NCI-H2081 (cell line): ENCODE data around the gene NUDT19.
A peak's percentile ranks its signal among the peaks of the same experiment; 100 is the strongest.
"Not testable (repeated sequence)": the region's sequence is repeated elsewhere in the genome, so short reads cannot be mapped to it uniquely, and the experiment has no call there.

Source experiments
- DNase-seq, 2 experiments: peaks; one replicate each; lab custom pipeline; 2025; lab: John Stamatoyannopoulos, UW

Gene NUDT19

DNA sequence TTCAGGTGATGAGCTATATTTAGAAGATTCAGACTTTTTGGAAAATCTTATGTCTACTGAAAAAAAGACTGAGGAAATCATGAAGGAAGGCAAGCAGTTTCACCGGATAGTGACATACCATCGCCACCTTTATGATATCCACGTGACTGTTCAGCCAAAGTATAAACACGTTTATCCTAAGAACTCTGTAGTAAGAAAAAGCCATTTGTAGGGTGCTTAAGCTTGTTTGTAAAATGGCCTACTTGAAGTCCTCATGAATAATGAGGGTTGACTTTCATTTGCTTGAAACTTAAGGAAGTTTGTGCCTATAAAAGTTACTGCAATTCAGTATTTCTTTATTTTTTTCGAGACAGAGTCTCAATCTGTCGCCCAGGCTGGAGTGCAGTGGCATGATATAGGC is 20.1 kb downstream of the NUDT19 start:
- no peak for DNase-seq

GRCh38 chr19:32716203-32716602 is 24.6 kb downstream of the NUDT19 start:
- not testable (repeated sequence) for DNase-seq

DNA sequence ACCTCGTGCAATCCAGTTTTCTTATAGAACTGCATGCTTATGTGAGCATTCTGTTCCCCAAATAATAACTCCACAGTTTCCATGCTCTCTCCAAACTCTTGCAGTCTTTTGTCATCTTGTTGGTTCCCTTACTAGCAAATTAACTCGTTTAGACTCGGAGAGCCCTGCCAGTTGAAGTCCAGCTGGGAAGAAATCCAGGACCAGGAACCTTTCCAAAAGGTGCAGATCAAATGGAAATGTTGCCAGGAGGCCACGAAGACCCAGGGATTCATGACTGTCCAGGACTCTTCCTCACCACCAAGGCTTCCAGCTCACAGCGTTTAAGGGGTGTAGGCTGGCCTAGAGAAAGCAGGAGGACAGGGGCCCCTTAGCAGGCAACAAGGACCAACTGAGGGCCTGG is 25.9 kb downstream of the NUDT19 start:
- DNase-seq = no peak

DNA sequence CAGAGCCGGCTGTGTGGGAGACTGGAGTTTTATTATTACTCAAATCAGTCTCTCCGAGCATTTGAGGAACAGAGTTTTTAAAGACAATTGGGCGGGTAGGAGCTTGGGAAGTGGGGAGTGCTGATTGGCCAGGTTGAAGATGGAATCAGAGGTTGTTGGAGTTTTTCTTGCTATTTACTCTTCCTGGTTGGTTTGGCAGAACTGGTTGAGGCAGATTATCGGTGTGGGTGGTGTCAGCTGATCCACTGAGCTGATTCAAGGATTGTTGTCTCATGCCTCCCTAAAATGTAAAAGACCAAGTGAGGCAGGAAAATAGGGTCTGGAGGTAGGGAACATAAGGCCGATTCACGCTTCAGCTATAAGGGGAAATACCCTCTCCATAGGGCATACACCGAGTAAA is 26.7 kb downstream of the NUDT19 start:
- no peak for DNase-seq

DNA sequence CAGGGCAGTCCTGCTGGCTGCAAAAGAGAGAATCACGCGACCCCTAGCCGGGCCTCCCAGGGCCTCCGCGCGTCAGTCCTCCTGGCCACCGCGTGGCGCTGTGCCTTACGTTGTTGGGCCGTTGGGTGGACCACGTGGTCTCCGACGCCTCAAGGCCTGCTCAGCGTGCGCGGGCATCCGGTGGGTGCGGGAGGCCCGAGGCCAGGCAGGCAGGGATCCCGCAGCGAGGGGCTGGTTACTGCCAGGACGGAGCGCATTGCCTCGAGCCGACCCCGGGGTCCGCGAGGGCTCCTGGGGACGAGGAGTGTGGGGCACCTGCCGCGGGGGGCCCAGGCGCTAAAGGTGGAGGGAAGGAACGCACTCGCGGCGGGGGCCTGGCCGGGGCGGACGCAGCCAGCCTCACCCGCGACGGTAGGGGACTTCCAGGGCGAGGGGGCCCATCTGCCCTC is 28.0 kb downstream of the NUDT19 start, which contains the start of gene TDRD12:
TSS of gene TDRD12 (plus strand) at position 157 of the 449 bp plus-strand sequence. CDS start 306 bp downstream, outside the sequence.
- no peak for DNase-seq

DNA sequence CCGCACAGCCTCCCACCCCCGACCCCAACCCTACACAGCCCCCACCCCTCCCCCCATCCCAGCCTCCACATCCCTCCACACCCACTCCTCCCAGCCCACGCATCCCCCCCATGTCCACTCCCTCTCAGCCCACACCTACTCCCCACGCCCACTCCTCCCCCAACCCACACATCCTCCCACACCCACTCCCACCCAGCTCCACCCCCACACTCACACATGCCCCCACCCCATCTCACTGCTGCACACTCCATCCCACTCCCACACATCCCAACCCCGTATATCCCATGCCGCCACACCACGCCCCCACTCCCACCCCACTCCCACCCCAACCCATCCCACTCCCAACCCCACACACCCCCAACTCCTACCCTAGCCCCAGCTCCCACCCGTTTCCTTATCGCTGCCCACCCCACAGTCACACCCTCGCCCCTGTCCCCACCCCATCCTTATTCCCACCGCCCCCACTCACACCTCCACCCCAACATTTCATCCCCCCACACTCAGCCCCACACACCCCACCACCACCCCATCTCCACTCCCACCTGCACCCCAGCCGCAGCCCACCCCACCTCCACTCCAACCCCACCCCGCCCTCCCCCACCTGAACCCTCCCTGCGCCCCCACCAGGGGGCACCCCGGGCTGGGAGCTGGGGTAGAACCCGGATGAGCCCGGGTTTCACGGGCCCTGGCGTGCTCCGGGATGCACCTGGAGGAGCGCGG is 28.8 kb downstream of the NUDT19 start:
- no peak for DNase-seq

DNA sequence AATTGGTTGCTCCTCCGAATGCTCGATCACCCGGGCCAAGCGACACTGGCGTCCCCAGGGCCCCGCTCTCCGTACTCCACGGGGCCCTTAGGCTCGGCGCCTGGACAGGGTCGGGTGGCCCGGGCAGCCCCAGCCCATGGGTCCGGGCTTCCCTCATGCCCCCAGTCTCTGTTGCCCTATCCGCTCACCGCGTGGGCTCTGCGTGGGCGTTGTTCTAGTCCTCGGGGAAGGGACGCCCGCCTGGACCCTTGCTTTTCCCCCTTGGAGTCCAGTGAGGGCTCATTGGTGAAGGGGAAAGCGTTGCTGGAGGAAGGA is 29.3 kb downstream of the NUDT19 start:
- DNase-seq = no peak

- DNase-seq = no peak
Measured at GRCh38 chr19:32735936-32736335, 44.3 kb downstream of the NUDT19 start.

- DNase-seq = no peak
Measured at GRCh38 chr19:32743021-32743420, 51.4 kb downstream of the NUDT19 start.

DNA sequence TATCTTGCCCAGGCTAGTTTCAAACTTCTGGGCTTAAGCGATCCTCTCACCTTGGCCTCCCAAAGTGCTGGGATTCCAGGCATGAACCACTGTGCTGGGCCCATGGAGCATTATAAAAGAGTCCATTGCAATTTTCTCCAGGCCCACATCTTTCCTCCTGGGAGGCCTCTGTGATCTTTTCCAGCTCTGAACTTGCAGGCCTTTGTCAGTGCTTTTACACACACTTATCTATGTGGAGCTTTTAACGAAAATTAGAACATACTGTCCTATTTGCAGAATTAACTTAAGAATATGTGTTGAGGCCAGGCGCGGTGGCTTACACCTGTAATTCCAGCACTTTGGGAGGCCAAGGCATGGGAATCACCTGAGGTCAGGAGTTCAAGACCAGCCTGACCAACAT is 51.8 kb downstream of the NUDT19 start:
- no peak for DNase-seq

- DNase-seq = no peak
Measured at GRCh38 chr19:32744555-32745325, 53.1 kb downstream of the NUDT19 start.

DNA sequence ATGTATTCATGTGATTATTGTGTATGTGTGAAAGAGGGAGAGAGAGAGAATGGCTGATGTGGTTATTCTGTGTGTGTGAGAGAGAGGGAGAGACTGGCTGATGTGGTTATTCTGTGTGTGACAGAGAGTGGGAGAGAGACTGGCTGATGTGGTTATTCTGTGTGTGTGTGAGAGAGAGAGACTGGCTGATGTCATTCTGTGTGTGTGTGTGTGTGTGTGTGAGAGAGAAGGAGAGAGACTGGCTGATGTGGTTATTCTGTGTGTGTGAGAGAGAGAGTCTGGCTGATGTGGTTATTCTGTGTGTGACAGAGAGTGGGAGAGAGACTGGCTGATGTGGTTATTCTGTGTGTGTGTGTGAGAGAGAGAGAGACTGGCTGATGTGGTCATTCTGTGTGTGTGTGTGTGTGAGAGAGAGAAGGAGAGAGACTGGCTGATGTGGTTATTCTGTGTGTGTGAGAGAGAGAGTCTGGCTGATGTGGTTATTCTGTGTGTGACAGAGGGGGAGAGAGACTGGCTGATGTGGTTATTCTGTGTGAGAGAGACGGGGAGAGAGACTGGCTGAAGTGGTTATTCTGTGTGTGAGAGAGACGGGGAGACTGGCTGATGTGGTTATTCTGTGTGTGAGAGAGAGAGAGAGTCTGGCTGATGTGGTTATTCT is 54.1 kb downstream of the NUDT19 start:
- not testable (repeated sequence) for DNase-seq

GRCh38 chr19:32746631-32747196 is 55.1 kb downstream of the NUDT19 start:
- not testable (repeated sequence) for DNase-seq

DNA sequence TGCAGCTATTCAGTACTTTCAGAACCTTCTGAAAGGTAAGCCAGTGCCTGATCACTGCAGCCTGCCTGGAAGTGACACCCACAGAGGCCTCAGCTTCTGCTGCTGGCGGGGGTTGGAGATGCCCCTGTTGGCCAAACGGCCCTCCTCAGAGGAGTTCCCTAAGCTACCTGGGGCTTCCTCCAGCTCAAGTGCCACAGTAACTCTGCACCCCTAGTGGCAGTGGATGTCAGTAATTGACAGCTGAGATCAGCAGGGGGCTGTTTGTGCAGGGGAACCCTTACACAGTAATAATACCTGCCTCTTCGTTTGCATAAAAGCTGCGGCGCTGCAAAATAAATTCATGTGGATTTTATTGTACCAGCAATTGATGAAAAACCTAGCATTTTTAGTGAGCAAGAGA is 56.9 kb downstream of the NUDT19 start:
- peak; percentile 10 to 39 for DNase-seq

DNA sequence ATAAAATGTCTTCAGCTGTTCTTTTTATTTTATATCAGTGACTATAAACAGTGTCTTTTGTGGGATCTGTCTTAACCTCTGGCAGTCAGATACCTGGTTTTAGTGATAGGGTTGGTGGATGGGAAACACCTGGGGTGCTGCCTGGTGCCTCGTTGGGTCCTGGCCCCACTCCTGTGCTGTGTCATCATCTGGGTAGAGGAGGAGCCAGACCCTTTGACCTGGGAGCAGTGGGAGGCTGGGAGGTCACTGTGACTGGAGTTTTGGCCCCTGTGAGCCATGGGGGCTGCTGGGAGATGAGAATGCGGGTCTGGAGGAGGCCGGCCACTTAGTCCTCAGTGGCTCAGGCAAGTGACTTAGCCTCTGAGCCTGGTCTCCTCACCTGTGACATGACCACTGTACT is 57.3 kb downstream of the NUDT19 start:
- DNase-seq = no peak

- DNase-seq = no peak
Measured at GRCh38 chr19:32749361-32749760, 57.7 kb downstream of the NUDT19 start.

DNA sequence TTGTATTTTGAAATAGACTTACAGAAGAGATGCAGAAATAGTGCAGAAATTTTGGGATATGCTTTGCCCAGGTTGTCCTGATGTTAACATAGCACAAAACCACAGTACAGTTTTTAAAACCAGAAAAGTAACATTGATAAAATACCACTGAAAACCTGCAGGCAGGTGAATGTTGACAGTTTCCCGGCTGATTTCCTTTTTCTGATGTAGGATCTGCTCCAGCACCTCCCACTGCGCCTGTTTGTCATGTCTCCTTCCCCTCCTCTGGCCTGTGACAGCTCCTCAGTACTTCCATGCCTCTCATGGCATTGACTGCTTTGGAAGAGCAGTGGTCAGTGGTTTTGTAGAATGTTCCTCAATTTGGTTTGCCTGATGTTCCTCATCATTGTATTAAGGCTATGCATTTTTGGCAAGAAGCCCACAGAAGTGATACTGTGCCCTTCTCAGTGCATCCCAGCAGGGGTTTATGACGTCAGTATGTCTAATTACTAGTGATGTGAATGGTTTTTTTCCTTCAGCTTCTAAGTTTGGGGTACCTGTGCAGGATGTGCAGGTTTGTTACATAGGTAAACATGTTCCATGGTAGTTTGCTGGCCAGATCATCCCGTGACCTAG is 58.9 kb downstream of the NUDT19 start:
- no peak for DNase-seq

GRCh38 chr19:32751066-32751465 is 59.4 kb downstream of the NUDT19 start:
- no peak for DNase-seq

DNA sequence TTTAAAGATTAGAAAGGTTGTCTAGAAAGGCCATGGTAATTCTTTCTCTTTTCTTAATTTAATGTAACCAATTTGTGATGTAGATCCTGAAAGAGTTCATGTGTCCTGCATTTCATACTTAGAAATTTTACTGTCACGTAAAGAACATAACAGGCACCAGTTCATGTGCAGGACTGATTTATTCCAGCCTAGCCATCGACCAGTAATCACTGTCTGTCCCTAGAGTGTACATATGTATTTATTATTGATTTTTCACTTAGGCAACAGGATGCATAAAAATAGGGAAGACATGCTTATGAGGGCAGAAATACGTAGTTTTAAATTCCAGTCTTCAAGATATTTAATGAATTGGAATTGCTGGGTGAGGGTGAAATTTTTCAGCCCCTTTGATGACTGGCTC is 65.6 kb downstream of the NUDT19 start:
- DNase-seq = no peak
